Activated CD8-positive, alpha-beta T cell treated with anti-CD3 and anti-CD28 coated beads for 36 hours (primary cell): ENCODE data around the gene MTCH1. TPM values are rescaled to one million over a fixed set of nuclear protein-coding genes. Genes with fewer than 3 reads are reported as not detected.

Experiments
- ATAC-seq: fragments of 200-7000 bp; cut with Tn5 transposase; one replicate; pipeline ENCODE4 v1.10.0; 2021; ENCODE audit warnings: mild to moderate bottlenecking, moderate library complexity
- CTCF ChIA-PET: fragments of 350-600 bp; sonication (Branson Sonifier 250); formaldehyde crosslinking; loops from one replicate; lab custom pipeline; 2021; ENCODE audit warnings: antibody characterized with exemption; lab: Charles Lee
- POLR2A ChIA-PET: fragments of 350-600 bp; sonication (Branson Sonifier 250); formaldehyde crosslinking; loops from one replicate; lab custom pipeline; 2021; ENCODE audit warnings: antibody characterized with exemption; lab: Charles Lee
- DNase-seq: peaks from one replicate; pipeline ENCODE4 v3.0.0-alpha.2; 2020
- H3K27ac Mint-ChIP-seq: one replicate; pipeline ENCODE4 v1.8.0; 2021; ENCODE audit warnings: mild to moderate bottlenecking, mixed read lengths
- H3K27me3 Mint-ChIP-seq: one replicate; pipeline ENCODE4 v1.8.0; 2021; ENCODE audit warnings: mixed read lengths
- H3K36me3 Mint-ChIP-seq: one replicate; pipeline ENCODE4 v1.8.0; 2021; ENCODE audit warnings: low read depth, mixed read lengths
- H3K4me1 Mint-ChIP-seq: one replicate; pipeline ENCODE4 v1.8.0; 2021; ENCODE audit warnings: low read depth, mixed read lengths
- H3K4me3 Mint-ChIP-seq: one replicate; pipeline ENCODE4 v1.8.0; 2021; ENCODE audit warnings: mild to moderate bottlenecking, moderate library complexity, mixed read lengths
- H3K9me3 Mint-ChIP-seq: one replicate; pipeline ENCODE4 v1.8.0; 2021; ENCODE audit warnings: mixed read lengths
- CTCF ChIP-seq: fragments of 200-600 bp; IDR thresholded peaks from one replicate; pipeline ENCODE4 v1.8.0; 2022; ENCODE audit warnings: antibody characterized with exemption, mild to moderate bottlenecking
- intact Hi-C: fragments of 100-400 bp; cut with micrococcal nuclease; formaldehyde crosslinking; loops from one replicate; pipeline ENCODE4 v1.10.0; 2022
- total RNA-seq, 2 experiments: library from RNA; stranded (reverse); gene quantifications; one replicate each; pipeline ENCODE4 v1.2.3, GENCODE V29; 2021

Gene MTCH1
- total RNA-seq, 2 experiments from 2014 or later = 96.5 to 100 TPM

GRCh38 chr6:36976931-36977330 lies 9.1 kb downstream of the MTCH1 start:
- Mint-ChIP-seq H3K4me3 (no peak overlapping the region), H3K9me3 (no peaks in the 10 kb centered on the region), H3K27ac (no peak overlapping the region), H3K4me1 (peaks cover 22% of the 10 kb centered on the region), H3K36me3 (peaks cover 29% of the 10 kb centered on the region), H3K27me3 (no peaks in the 10 kb centered on the region)
- no peak for TF ChIP-seq CTCF
- intact Hi-C loops = no loop called here
- DNase-seq (no peak), ATAC-seq (no peak)
- ChIA-PET CTCF (interaction anchor here (0.7 to 1.4 kb wide), 3 partner anchors 11 to 73 kb away, joined by 3 to 4 read pairs (median 3); no protein-coding TSS in a partner anchor), POLR2A (interaction anchor here (0.8 to 2.9 kb wide), 4 partner anchors 8 to 30 kb away, joined by 3 to 15 read pairs (median 4); partner anchors contain the start of gene MTCH1)

- ATAC-seq (no peak), DNase-seq (no peak)
- intact Hi-C loops = no loop called here
- POLR2A ChIA-PET = interaction anchor here (0.9 to 2.9 kb wide), 3 partner anchors 9 to 30 kb away, joined by 3 to 15 read pairs (median 4); partner anchors contain the start of gene MTCH1
- no peaks in the 10 kb centered on the region for H3K9me3 Mint-ChIP-seq
- H3K4me1 Mint-ChIP-seq = peaks cover 18% of the 10 kb centered on the region
- no peak overlapping the region for H3K4me3 Mint-ChIP-seq
- peaks cover 27% of the 10 kb centered on the region for H3K36me3 Mint-ChIP-seq
- CTCF ChIA-PET = interaction anchor here (0.7 to 1.1 kb wide), 3 partner anchors 11 to 42 kb away, joined by 3 to 4 read pairs (median 4); no protein-coding TSS in a partner anchor
- H3K27ac Mint-ChIP-seq = no peak overlapping the region
- no peaks in the 10 kb centered on the region for H3K27me3 Mint-ChIP-seq
- no peak for TF ChIP-seq CTCF
These were observed 9.5 kb downstream of the MTCH1 start for GRCh38 chr6:36976509-36976908.

- no peak for DNase-seq
- no peak for ATAC-seq
- intact Hi-C loops = no loop called here
- Mint-ChIP-seq H3K4me1 (peaks cover 14% of the 10 kb centered on the region), H3K27ac (no peak overlapping the region), H3K4me3 (no peak overlapping the region), H3K27me3 (no peaks in the 10 kb centered on the region), H3K36me3 (peaks cover 28% of the 10 kb centered on the region), H3K9me3 (no peaks in the 10 kb centered on the region)
- no peak for TF ChIP-seq CTCF
- ChIA-PET POLR2A (interaction anchor here (0.6 to 2.9 kb wide), 4 partner anchors 9 to 95 kb away, joined by 3 to 15 read pairs (median 3); partner anchors contain the start of gene MTCH1), CTCF (interaction anchor here (1.1 to 1.2 kb wide), 2 partner anchors 39 to 42 kb away, joined by 4 read pairs; no protein-coding TSS in a partner anchor)
These were observed 10.1 kb downstream of the MTCH1 start for GRCh38 chr6:36976007-36976264.

- ATAC-seq (no peak), DNase-seq (no peak)
- H3K27me3 Mint-ChIP-seq = no peaks in the 10 kb centered on the region
- intact Hi-C loops = no loop called here
- peaks cover 28% of the 10 kb centered on the region for H3K36me3 Mint-ChIP-seq
- POLR2A ChIA-PET = interaction anchor here (0.6 to 2.9 kb wide), 3 partner anchors 8 to 95 kb away, joined by 3 to 15 read pairs (median 3); partner anchors contain the start of gene MTCH1
- H3K4me1 Mint-ChIP-seq = peaks cover 10% of the 10 kb centered on the region
- CTCF ChIA-PET = interaction anchor here (1.1 to 1.2 kb wide), 2 partner anchors 38 to 42 kb away, joined by 4 read pairs; no protein-coding TSS in a partner anchor
- H3K9me3 Mint-ChIP-seq = no peaks in the 10 kb centered on the region
- no peak for TF ChIP-seq CTCF
- no peak overlapping the region for H3K27ac Mint-ChIP-seq
- no peak overlapping the region for H3K4me3 Mint-ChIP-seq
These were observed 10.6 kb downstream of the MTCH1 start for GRCh38 chr6:36975231-36976006.

- Mint-ChIP-seq H3K27ac (no peak overlapping the region), H3K9me3 (no peaks in the 10 kb centered on the region), H3K27me3 (no peaks in the 10 kb centered on the region), H3K4me1 (no peaks in the 10 kb centered on the region), H3K4me3 (no peak overlapping the region), H3K36me3 (peaks cover 36% of the 10 kb centered on the region)
- intact Hi-C loops = no loop called here
- ATAC-seq = no peak
- TF ChIP-seq CTCF = no peak
- DNase-seq = no peak
- POLR2A ChIA-PET = no interaction called here
- CTCF ChIA-PET = no interaction called here
These were observed 12.3 kb downstream of the MTCH1 start for GRCh38 chr6:36973647-36974046.
